Ammon's horn (tissue), 1 donor: ENCODE data around the gene SCARF2.
"Not testable (repeated sequence)": the region's sequence is repeated elsewhere in the genome, so short reads cannot be mapped to it uniquely, and the experiment has no call there.

ENCODE experiments used
- DNase-seq: peaks from one replicate; pipeline ENCODE4 v3.0.0-alpha.2; 2016; ENCODE audit warnings: low spot score

The SCARF2 gene

DNA sequence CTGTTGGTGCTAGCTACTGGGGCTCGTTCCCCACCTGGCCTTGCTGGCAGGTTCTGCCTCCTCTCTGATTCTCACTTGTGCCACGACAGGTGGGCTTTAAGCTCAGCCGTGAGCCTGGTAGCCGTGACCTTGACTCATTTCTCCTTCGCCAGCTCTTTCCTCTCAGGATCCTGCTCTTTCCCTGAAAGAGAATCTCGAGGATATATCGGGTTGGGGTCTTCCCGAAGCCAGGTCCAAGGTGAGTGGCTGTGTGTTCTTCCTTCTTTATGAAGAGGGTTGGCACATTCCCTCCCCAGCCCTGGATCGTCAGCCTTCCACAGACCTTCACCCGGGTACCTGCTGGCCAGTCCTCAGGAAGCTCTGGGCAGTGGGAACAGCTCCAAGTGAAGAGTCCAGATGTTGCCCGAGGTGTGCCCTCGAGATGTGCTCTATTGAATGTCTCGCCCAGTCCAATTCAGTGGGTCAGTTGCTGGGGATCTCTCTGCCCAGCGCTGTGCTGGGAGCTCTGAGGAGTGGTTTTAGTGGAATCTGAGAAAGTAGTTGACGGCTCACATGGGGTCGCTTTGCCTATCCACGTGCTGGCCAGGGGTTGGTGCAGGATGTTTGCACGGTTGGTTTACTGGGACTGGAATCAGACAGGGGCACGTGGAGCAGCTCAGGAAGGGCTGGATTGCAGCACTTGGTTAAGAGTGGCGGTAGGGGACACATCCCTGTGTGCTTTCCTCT, 42.3 kb downstream of the SCARF2 start:
- no peak for DNase-seq

DNA sequence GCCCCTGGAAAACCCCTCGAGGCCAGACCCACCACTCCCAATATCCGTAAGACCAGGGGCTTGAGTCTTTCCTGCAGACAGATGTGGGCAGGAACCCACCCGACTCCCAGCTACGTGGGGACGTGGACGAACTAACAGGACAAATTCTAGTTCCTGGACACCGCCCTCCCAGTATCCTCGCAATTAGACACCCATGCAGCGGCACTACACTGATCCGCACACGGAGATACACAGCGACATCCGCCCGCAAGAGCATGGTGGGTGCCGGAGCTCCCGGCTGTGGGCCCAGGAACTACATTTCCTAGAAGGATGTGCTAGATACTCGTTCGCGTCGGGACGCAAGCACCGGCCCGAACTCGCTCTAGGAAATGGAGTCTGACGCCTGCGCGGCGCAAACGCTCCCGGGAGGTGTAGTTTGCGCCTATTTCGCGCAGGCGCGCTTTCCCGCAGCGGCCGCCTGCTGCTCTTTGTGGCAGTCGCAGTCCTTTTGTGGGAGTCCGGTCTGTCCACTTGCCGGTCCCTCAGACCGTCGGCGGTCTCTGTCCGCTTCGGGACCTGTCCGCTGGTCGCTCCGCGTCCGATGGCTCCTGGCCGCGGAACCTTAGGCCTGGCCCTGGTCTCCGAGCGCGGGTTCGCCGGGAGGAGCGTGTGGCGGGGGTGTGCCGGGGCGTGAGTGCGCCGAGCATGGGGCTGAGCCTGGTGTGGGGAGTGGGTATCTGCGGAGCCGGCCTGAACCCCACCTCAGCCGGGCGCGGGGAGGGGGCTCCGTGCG, 43.7 kb downstream of the SCARF2 start, which contains the start of gene ZNF74:
Gene ZNF74, plus strand, starts transcription at position 447 of the 772 bp plus-strand sequence. CDS start 478 bp downstream, outside the sequence.
- DNase-seq: peak; percentile 95

DNA sequence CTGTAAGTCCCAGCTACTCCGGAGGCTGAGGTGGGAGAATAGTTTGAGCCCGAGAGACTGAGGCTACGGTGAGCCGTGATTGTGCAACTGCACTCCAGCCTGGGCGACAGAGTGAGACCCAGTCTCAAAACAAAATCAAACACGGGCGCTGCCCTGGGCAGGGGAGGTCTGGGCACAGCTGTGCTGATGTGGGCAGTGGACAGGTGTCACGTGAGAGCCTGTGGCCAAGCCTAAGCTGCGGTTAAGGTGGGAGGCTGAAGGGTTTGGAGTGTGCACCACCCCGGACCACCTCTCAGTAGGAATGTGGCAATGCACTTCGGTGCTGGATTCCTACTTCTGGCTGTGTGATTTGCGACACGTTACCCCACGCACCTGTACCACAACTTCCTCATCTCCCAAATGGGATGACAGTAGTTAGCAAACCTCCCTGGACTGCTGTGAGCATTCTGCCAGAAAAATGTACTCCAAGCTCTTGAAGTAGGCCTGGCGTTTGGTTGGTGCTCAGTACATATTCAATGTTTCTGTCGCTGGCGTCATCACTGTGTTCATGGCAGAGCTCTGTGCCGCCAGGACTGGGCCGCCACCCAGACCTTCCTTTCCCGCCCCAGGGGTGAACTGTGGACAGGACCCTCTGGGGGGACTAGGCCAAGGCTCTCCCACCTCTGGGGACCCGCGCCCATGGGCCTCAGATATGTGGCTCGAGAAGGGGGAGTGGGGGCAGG, 44.5 kb downstream of the SCARF2 start:
- DNase-seq: no peak

DNA sequence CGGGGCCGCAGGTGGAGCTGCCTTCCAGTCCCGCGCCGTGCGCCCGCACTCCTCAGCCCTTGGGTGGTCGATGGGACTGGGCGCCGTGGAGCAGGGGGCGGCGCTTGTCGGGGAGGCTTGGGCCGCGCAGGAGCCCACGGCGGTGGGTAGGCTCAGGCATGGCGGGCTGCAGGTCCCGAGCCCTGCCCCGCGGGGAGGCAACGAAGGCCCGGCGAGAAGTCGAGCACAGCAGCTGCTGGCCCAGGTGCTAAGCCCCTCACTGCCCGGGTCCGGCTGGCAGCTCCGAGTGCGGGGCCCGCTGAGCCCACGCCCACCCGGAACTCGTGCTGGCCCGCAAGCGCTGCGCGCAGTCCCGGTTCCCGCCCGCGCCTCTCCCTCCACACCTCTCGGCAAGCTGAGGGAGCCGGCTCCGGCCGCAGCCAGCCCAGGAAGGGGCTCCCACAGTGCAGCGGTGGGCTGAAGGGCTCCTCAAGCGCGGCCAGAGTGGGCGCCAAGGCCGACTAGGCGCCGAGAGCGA, 45.2 kb downstream of the SCARF2 start:
- not testable (repeated sequence) for DNase-seq

DNA sequence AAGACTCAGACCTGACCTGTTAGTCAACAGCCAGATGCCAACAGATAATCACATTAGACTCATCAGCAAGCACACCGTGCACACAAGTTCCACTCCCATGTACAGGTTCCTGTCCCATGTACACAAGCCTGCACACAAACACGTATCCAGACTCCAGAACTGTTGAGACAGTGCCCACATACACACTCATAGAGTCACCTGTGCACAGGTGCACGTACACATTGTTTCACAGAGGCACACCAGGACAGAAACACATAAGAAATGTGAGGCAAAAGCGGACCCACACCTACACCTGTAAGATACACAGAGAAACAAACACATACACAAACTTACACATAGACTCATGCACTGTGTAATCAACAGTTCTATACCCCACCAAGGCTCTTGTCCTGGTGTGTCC, 46.4 kb downstream of the SCARF2 start:
- DNase-seq: no peak

DNA sequence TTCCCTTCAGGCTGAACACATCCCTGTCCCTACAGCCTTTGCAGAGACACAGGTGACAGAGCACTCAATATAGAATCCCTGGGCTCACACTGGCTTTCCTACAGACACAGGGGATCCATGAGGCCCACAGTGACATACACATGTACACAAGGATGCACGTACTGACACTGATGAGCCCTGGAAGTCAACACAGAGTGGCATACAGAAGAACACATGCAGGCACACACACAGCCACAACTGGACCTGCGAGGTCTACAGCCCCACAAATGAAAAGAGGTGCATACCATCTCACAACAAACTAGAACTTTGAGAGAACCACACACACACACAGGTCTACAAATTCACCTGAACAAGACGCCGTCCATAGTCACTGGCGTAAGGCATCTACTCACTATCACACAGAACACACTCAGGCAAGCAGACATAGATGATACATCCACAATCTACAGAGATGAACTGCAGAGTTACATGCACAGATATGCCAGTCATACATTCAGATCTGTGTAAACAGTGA, 47.2 kb downstream of the SCARF2 start:
- DNase-seq: no peak

DNA sequence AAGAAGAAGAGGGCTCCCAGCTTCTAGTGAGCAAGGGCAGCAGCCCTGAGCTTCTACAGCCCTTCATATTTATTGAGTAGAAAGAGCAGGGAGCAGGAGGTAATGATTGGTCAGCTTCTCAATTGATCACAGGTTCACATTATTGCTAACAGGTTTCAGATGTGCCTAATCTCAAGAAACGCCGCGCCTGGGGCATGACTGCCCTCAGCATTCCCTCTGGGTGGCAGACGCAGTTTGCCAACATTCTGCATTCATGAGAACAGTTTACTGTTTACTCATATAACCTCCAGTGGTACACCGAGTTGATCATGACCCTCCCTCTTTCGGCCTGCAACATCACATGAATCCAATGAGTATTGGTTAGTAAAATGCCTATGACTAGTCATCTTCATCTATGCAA, 48.3 kb downstream of the SCARF2 start:
- no peak for DNase-seq

DNA sequence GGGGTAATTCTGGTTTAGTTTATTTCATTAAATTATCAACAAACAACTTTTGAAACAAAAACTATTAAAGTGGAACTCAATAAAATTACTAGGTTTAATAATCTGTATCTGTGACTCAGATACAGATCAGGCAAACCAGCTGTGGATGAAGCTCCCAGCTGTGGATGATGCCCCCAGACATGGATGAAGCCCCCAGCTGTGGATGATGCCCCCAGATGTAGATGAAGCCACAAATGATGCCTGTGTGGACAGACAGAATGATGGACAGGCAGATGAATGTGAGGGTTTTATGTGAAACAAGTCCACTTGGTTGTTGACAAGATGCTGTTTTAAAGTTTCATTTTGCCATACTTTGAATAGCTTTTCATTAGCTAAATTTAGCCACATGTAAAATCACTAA, 49.4 kb downstream of the SCARF2 start:
- DNase-seq: no peak

DNA sequence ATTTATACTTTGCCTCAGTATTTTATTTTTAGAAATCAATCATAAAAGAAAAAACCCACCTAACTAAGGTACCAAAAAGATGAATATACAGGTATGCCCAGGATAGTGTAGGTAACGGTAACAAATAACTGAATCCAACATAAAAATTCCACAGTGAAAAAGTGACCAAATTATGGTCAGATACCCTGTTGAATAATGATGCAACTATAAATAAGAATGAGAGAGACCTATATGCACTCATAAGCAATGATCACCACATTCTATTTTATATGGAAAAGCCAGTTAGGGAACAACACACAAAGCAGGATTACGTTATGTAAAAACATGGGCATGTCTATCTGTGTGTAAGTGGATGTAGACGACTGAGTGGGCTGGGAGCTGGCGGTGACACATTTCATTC, 50.7 kb downstream of the SCARF2 start:
- DNase-seq: no peak

DNA sequence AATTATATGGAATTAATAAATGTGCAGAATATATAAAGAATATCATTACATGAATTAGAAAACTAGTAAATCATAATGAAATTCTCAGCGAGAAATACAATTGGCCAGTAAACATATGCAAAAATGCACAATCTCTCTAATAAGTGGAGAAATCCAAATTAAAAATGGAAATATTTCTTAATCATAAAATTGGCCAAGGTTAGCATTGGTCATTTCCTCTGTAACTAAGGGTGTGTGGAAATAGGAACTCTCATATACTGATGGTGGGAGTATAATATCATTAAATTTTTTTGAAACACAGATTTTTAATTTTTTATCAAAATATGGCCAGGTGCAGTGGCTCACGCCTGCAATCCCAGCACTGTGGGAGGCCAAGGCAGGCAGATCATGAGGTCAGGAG, 51.3 kb downstream of the SCARF2 start:
- no peak for DNase-seq

DNA sequence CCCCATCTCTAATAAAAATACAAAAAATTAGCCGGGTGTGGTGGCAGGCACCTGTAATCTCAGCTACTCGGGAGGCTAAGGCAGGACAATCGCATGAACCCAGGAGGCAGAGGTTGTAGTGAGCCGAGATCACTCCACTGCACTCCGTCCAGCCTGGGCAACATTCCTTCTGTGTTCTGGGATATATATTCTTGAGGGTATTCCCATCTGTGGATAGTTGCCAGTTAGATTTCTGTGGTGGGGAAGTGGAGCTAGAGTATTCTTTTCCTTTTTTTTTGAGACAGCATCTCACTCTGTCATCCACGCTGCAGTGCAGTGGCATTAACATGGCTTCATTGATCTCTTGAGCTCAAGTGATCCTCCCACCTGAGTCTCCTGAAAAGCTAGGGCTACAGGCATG, 52.8 kb downstream of the SCARF2 start:
- no peak for DNase-seq

DNA sequence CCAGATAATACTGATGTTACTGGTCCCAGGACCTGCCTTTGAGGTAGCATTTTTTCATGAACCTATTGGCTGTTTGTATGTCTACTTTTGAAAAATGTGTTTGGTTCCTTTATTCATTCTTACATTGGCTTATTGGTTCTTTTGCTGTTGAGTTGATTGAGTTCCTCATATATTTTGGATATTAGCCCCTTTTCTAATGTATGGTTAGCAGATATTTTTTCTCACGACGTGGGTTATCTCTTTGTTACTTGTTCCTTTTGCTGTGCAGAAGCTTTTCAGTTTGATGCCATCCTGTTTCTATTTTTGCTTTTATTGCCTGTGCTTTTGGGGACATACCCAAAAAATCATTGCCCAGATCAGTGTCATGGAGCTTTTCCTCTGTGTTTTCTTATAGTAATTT, 53.5 kb downstream of the SCARF2 start:
- no peak for DNase-seq

DNA sequence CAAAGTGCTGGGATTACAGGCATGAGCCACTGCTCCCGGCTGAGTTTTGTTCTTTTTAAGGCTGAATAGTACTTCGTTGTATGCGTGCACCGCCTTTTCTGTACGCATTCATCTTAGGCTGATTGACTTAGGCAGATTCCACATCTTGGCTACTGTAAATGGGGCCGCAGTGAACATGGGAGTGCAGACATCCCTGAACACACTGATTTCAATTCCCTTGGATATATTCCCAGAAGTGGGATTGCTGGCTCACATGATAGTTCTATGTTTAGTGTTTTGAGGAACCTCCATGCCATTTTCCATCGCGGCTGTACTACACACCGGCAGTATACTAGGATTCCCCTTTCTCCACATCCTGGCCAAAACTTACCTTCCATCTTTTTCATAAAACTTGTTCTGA, 54.1 kb downstream of the SCARF2 start:
- no peak for DNase-seq

DNA sequence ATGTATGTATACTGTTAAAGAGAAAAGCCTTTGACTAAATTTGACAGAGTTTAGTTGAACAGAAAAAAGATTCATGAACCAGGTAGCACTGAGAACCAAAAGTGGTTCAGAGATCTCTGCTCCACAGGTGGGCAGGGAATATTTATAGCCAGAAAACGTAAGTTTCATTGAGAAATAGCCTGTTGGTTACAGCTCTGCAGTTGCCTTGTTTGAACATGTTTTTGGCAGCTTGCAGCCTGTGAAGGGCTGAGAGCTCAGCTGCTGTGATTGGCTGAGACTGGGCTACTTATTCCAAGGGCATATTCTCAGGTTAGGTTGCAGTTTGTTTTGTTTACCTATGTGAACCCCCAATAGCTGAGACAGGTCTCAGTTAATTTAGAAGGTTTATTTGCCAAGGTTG, 57.1 kb downstream of the SCARF2 start:
- DNase-seq: no peak

DNA sequence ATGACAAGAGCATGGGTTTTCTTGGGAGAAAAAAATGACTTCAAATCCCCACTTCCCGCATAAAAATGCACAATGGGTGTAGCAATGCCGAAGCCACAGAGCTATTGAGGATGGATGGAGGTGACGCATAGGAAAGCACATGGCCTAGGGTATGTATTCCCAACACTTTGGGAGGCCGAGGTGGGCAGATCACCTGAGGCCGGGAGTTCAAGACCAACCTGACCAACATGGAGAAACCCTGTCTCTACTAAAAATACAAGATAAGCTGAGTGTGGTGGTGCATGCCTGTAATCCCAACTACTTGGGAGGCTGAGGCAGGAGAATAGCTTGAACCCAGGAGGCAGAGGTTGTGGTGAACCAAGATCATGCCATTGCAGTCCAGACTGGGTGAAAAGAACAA, 58.9 kb downstream of the SCARF2 start:
- not testable (repeated sequence) for DNase-seq

DNA sequence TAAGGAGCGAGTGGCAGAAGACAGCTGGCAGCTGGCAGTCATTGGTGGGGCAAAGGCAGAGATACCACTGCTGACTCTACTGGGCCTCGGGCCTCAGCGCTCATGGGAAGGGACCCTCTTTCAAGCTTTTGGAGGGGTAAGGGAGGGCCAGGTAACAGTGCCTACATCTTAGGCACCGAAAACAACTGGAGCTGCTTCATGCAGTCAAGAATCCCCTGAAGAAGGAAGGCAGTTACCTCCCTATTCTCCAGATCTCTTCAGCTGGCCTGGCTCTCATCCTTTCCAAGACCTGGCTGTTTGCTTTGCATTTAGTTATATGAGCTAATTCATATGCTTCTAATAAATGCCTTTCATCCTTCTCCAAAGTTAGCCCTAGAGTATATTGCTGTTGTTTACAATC, 59.5 kb downstream of the SCARF2 start:
- DNase-seq: no peak

DNA sequence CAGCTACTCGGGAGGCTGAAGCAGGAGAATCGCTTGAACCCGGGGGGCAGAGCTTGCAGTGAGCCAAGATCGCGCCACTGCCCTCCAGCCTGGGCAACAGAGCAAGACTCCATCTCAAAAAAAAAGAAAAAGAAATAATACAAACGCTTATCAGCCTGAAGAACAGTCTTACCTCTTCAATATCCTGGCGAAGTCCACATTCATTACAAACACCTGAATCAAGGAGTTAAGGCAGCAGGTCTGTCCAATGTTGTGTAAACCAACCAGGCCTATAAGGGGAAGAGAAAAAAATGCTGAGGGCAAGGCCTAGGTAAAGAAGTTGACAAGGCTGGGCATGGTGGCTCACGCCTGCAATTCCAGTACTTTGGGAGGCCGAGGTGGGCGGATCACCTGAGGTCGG, 60.6 kb downstream of the SCARF2 start:
- DNase-seq: not testable (repeated sequence)

DNA sequence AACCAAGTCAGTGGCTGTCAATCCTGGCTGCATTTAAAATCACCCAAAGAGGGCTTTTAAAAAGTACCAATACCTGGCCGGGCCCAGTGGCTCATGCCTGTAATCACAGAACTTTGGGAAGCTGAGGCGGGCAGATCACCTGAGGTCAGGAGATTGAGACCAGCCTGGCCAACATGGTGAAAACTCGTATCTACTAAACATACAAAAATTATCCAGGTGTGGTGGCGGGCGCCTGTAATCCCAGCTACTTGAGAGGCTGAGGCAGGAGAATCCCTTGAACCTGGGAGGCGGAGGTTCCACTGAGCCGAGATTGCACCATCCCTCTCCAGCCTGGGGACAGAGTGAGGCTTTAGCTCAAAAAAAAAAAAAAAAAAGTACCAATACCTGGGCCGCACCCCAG, 61.3 kb downstream of the SCARF2 start:
- DNase-seq: not testable (repeated sequence)
